ENCODE data around the gene CSF3R.

Gene CSF3R

GRCh38 chr1:36455386-36455785, 27.3 kb downstream of the CSF3R start:
- no peak for DNase-seq

- no peak for DNase-seq
Measured at GRCh38 chr1:36453600-36454388, 28.9 kb downstream of the CSF3R start.

- DNase-seq: no peak
Measured at GRCh38 chr1:36453051-36453450, 29.7 kb downstream of the CSF3R start.

GRCh38 chr1:36450919-36451305, 31.8 kb downstream of the CSF3R start:
- no peak for DNase-seq

GRCh38 chr1:36450270-36450918, 32.3 kb downstream of the CSF3R start, which contains the start of gene OSCP1:
Gene OSCP1, minus strand, starts transcription at chr1:36450451. Its CDS starts 82 bp downstream, at chr1:36450369.
- peak; percentile 92 to 94 for DNase-seq

GRCh38 chr1:36448530-36449056, 34.1 kb downstream of the CSF3R start:
- DNase-seq: no peak

- no peak for DNase-seq
Measured at GRCh38 chr1:36447450-36447849, 35.3 kb downstream of the CSF3R start.

GRCh38 chr1:36446746-36447145, 36.0 kb downstream of the CSF3R start:
- no peak for DNase-seq

- DNase-seq: peak in 1 of 2 experiments; percentile 16
Measured at GRCh38 chr1:36446271-36446670, 36.4 kb downstream of the CSF3R start.

GRCh38 chr1:36443297-36443696, 39.4 kb downstream of the CSF3R start:
- DNase-seq: no peak

- DNase-seq: no peak
Measured at GRCh38 chr1:36442337-36442736, 40.4 kb downstream of the CSF3R start.

- no peak for DNase-seq
Measured at GRCh38 chr1:36440646-36441045, 42.1 kb downstream of the CSF3R start.

GRCh38 chr1:36440044-36440443, 42.7 kb downstream of the CSF3R start:
- DNase-seq: no peak

GRCh38 chr1:36438715-36439114, 44.0 kb downstream of the CSF3R start:
- no peak for DNase-seq

GRCh38 chr1:36436821-36437220, 45.9 kb downstream of the CSF3R start:
- no peak for DNase-seq

GRCh38 chr1:36433102-36433501, 49.6 kb downstream of the CSF3R start:
- DNase-seq: no peak

- DNase-seq: no peak
Measured at GRCh38 chr1:36432616-36433015, 50.1 kb downstream of the CSF3R start.

GRCh38 chr1:36425791-36426190, 56.9 kb downstream of the CSF3R start:
- no peak for DNase-seq

GRCh38 chr1:36421649-36422048, 61.1 kb downstream of the CSF3R start:
- DNase-seq: no peak

GRCh38 chr1:36420836-36421317, 61.8 kb downstream of the CSF3R start:
- DNase-seq: peak; percentile 28

GRCh38 chr1:36420409-36420808, 62.3 kb downstream of the CSF3R start:
- no peak for DNase-seq

- DNase-seq: no peak
Measured at GRCh38 chr1:36419569-36419968, 63.1 kb downstream of the CSF3R start.

GRCh38 chr1:36419140-36419539, 63.6 kb downstream of the CSF3R start:
- DNase-seq: no peak

GRCh38 chr1:36417931-36418330, 64.8 kb downstream of the CSF3R start:
- DNase-seq: no peak
